ENCODE results near the gene NFATC2. TPM values are rescaled to one million over a fixed set of nuclear protein-coding genes. Genes with fewer than 3 reads are reported as not detected.

NFATC2 gene
- total and polyA plus RNA-seq, 2 of the 8 experiments (the other 6 are each of a cell fraction or from before 2014, with no cell fraction given), result 0.27 to 0.91 TPM

- TF ChIP-seq, protein P1, sequence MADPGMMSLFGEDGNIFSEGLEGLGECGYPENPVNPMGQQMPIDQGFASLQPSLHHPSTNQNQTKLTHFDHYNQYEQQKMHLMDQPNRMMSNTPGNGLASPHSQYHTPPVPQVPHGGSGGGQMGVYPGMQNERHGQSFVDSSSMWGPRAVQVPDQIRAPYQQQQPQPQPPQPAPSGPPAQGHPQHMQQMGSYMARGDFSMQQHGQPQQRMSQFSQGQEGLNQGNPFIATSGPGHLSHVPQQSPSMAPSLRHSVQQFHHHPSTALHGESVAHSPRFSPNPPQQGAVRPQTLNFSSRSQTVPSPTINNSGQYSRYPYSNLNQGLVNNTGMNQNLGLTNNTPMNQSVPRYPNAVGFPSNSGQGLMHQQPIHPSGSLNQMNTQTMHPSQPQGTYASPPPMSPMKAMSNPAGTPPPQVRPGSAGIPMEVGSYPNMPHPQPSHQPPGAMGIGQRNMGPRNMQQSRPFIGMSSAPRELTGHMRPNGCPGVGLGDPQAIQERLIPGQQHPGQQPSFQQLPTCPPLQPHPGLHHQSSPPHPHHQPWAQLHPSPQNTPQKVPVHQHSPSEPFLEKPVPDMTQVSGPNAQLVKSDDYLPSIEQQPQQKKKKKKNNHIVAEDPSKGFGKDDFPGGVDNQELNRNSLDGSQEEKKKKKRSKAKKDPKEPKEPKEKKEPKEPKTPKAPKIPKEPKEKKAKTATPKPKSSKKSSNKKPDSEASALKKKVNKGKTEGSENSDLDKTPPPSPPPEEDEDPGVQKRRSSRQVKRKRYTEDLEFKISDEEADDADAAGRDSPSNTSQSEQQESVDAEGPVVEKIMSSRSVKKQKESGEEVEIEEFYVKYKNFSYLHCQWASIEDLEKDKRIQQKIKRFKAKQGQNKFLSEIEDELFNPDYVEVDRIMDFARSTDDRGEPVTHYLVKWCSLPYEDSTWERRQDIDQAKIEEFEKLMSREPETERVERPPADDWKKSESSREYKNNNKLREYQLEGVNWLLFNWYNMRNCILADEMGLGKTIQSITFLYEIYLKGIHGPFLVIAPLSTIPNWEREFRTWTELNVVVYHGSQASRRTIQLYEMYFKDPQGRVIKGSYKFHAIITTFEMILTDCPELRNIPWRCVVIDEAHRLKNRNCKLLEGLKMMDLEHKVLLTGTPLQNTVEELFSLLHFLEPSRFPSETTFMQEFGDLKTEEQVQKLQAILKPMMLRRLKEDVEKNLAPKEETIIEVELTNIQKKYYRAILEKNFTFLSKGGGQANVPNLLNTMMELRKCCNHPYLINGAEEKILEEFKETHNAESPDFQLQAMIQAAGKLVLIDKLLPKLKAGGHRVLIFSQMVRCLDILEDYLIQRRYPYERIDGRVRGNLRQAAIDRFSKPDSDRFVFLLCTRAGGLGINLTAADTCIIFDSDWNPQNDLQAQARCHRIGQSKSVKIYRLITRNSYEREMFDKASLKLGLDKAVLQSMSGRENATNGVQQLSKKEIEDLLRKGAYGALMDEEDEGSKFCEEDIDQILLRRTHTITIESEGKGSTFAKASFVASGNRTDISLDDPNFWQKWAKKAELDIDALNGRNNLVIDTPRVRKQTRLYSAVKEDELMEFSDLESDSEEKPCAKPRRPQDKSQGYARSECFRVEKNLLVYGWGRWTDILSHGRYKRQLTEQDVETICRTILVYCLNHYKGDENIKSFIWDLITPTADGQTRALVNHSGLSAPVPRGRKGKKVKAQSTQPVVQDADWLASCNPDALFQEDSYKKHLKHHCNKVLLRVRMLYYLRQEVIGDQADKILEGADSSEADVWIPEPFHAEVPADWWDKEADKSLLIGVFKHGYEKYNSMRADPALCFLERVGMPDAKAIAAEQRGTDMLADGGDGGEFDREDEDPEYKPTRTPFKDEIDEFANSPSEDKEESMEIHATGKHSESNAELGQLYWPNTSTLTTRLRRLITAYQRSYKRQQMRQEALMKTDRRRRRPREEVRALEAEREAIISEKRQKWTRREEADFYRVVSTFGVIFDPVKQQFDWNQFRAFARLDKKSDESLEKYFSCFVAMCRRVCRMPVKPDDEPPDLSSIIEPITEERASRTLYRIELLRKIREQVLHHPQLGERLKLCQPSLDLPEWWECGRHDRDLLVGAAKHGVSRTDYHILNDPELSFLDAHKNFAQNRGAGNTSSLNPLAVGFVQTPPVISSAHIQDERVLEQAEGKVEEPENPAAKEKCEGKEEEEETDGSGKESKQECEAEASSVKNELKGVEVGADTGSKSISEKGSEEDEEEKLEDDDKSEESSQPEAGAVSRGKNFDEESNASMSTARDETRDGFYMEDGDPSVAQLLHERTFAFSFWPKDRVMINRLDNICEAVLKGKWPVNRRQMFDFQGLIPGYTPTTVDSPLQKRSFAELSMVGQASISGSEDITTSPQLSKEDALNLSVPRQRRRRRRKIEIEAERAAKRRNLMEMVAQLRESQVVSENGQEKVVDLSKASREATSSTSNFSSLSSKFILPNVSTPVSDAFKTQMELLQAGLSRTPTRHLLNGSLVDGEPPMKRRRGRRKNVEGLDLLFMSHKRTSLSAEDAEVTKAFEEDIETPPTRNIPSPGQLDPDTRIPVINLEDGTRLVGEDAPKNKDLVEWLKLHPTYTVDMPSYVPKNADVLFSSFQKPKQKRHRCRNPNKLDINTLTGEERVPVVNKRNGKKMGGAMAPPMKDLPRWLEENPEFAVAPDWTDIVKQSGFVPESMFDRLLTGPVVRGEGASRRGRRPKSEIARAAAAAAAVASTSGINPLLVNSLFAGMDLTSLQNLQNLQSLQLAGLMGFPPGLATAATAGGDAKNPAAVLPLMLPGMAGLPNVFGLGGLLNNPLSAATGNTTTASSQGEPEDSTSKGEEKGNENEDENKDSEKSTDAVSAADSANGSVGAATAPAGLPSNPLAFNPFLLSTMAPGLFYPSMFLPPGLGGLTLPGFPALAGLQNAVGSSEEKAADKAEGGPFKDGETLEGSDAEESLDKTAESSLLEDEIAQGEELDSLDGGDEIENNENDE (IDR thresholded peaks at IDR 0.05; ENCODE audit: insufficient replicate concordance, low read length), result no peak
- no peak for TF ChIP-seq EZH2 (IDR thresholded peaks at IDR 0.05; ENCODE audit: low read depth, low read length, severe bottlenecking)
Measured at GRCh38 chr20:51440589-51440988, 101.9 kb downstream of the NFATC2 start (continued).
